HG03039 (cell line): ENCODE data around the gene CEACAM21.

ENCODE experiments used
- ATAC-seq: cut with Tn5 transposase; IDR thresholded peaks from one replicate; pipeline ENCODE4 v1.9.1; 2021; ENCODE audit warnings: mild to moderate bottlenecking, moderate library complexity; ENCODE audit not compliant: unreplicated experiment

CEACAM21 gene

DNA sequence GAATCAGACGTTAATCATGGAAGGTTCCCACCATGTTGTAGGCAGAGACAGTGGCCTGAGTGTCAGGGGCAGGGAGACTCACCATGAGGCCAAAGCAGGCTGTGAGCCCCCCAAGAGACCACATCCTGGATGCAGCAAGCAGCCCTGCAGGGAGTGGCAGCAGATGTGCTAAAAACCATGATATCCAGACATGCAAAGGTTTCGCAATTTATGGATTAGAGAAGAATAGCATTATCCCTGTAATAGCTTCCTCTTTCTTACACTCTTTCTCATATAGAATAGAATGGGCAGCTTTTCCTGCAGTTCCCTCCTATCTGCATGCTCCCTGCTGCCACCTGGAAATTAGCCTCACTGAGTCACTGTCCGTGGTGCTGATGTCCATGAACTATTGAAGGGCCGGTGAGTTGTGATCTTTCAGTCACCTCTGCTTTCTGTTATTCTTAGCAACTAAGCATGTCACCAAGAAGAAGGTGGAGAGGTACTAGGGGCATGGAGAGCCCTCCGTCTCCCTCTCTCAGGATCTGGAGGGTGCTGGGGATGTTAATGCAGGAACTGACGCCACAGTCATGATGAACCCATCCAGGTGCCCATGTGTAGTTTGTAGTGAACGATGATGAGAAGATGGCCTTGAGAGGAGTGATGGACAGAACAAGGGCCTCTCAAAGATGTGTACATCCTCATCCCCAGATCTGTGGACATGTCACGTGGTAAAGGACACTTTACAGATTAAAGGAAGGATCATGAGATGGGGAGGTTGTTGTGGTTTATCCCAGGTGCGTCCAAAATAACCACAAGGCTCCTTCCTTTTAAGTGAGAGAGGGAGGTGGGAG lies 41.0 kb downstream of the CEACAM21 start:
- no peak for ATAC-seq

GRCh38 chr19:41617941-41618730 lies 42.2 kb downstream of the CEACAM21 start:
- no peak for ATAC-seq

DNA sequence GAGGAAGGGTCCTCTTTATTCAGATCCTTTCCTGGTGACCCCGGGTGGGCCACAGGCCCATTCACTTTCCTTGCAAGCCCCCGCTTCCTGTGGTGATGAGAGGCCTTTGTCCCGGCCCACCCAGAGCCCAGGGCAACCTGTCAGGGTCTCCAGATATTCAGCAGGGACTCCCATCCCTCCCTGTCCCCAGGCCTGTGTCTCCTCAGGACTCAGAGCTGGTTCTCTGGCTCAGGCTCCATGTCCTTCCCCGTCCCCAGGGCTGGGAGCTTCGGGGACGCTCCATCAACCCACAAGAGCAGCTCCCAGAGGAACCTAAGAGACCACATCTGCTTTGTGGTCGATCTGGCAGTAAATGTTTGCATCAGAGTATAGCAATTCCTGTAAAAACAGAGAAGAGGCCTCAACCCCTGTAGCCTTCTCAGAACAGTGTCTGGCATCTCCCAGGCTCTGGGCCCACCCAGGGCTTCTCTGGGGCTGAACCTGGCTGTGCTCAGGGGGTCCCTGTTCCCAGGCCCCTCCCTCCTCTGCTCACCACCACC lies 43.1 kb downstream of the CEACAM21 start:
- ATAC-seq: no peak

- no peak for ATAC-seq
These were observed 44.2 kb downstream of the CEACAM21 start for GRCh38 chr19:41620171-41620570.

GRCh38 chr19:41621226-41621625 lies 45.3 kb downstream of the CEACAM21 start:
- no peak for ATAC-seq

GRCh38 chr19:41621654-41622053 lies 45.7 kb downstream of the CEACAM21 start:
- ATAC-seq: no peak

- no peak for ATAC-seq
These were observed 47.4 kb downstream of the CEACAM21 start for GRCh38 chr19:41623360-41623759.

DNA sequence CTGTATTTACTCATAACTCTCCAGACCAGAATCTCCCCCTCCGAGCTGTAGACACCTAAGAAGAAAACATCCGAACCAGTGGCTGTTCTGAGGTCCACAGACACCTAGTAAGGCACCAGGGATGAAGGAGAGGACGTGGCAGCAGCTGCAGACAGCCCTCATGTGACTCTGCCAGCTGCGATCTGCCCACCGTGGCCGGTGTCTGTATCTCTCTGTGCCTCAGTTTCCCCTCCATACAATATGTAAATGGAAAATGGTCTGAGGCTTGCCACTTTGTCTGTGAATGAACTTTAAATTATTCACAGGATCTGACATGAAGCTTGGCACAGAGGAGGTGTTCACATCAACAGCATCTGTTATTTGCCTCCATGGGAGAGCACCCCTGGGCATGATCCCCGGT lies 48.5 kb downstream of the CEACAM21 start:
- ATAC-seq: no peak

GRCh38 chr19:41624937-41625336 lies 49.0 kb downstream of the CEACAM21 start:
- no peak for ATAC-seq

DNA sequence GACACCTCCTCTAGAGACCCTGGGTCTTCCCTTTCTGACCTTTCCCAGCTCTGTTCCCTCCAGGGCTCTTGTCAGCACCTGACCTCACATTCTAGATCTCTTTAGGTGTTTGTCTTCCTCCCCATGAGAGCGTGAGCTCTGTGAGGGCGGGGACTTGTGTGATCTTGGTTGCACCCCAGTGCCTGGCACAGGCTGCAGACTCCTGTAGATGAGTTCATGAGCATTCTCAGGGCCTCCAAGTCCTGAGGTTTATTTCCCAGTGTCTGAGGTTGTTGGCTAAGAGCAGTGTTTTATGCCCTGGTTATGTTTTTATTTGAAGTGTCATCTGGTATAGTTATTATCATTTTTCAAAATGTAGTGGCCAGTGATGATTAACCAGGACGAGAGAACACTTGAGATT lies 50.3 kb downstream of the CEACAM21 start:
- ATAC-seq: no peak

- ATAC-seq: no peak
These were observed 50.9 kb downstream of the CEACAM21 start, which contains the start of gene CEACAM4 for GRCh38 chr19:41626877-41627276. TSS of gene CEACAM4 (minus strand) at chr19:41627074. CDS start at chr19:41626963, 111 bp downstream.

GRCh38 chr19:41627966-41628675 lies 52.2 kb downstream of the CEACAM21 start:
- no peak for ATAC-seq
